ENCODE data around the gene MAPK8IP1.
"Not testable (repeated sequence)": the region's sequence is repeated elsewhere in the genome, so short reads cannot be mapped to it uniquely, and the experiment has no call there.

MAPK8IP1 gene

DNA sequence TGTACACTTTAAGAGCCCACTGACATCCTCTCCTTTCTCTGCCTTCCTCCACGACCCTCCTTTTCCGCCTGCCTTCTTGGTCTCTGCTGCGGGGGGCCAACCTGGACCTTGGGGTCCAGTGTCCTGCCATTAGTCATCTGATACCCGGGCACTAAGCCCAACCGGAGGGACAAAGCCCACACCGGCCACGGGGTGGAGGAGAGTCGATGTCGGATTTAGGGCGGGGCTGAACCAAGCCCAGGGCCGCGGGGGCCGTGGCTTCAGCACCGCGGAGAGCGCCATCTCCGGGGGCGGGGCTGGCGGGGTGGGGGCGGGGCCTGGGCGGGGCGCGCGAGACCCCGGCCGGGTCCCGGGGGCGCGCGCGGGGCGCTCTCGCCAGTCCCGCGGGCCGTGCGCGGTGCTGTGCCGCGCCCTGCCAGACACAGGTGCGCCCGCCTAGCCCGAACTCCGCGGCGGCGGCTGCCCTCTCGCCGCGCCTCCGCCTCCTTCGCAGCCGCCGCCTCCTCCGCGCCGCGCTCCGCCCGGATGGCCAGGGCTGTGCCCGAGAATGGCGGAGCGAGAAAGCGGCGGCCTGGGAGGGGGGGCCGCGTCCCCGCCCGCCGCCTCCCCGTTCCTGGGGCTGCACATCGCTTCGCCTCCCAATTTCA is at the start of gene MAPK8IP1:
MAPK8IP1 (plus strand) TSS at position 378 of the 647 bp plus-strand sequence; CDS start at position 548, 170 bp downstream.
- peak within 1 kb of the TSS; percentile 28; the same call in 1 of the 2 replicates for H3K4me3 ChIP-seq (ENCODE audit: low read depth, low read length)
- TF ChIP-seq, protein P1, sequence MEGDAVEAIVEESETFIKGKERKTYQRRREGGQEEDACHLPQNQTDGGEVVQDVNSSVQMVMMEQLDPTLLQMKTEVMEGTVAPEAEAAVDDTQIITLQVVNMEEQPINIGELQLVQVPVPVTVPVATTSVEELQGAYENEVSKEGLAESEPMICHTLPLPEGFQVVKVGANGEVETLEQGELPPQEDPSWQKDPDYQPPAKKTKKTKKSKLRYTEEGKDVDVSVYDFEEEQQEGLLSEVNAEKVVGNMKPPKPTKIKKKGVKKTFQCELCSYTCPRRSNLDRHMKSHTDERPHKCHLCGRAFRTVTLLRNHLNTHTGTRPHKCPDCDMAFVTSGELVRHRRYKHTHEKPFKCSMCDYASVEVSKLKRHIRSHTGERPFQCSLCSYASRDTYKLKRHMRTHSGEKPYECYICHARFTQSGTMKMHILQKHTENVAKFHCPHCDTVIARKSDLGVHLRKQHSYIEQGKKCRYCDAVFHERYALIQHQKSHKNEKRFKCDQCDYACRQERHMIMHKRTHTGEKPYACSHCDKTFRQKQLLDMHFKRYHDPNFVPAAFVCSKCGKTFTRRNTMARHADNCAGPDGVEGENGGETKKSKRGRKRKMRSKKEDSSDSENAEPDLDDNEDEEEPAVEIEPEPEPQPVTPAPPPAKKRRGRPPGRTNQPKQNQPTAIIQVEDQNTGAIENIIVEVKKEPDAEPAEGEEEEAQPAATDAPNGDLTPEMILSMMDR (IDR thresholded peaks at IDR 0.05; ENCODE audit: low read depth, low read length, missing control alignments), result no peak
- DNase-seq (ENCODE audit: low read depth), result no peak

DNA sequence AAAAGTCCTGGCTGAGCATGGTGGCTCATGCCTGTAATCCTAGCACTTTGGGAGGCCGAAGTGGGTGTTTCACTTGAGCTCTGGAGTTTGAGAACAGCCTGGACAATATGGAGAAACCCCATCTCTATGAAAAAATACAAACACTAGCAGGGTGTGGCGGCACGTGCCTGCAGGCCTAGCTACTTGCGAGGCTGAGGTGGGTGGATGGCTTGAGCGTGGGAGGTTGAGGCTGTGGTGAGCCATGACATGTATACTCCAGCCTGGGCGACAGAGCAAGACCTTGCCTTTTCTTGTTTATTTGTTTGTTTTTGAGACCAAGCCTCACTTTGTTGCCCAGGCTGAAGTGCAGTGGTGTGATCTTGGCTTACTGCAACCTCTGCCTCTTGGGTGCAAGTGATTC is 46.2 kb upstream of the MAPK8IP1 start:
- H3K4me3 ChIP-seq (ENCODE audit: low read depth, low read length), result no peak overlapping the region
- DNase-seq (ENCODE audit: low read depth), result no peak
- TF ChIP-seq, protein P1 (IDR thresholded peaks at IDR 0.05; ENCODE audit: low read depth, low read length, missing control alignments), result no peak

DNA sequence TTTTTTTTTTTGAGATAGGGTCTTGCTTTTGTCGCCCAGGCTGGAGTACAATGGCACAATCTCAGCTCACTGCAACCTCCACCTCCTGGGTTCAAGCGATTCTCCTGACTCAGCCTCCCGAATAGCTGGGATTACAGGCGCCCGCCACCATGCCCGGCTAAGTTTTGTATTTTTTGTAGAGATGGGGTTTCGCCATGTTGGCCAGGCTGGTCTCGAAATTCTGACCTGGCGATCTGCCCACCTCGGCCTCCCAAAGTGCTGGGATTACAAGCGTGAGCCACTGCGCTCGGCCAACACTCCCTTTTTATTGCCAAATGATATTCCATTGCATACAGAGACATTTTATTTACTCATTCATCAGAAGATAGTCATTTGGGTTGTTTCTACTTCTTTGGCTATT is 45.2 kb upstream of the MAPK8IP1 start:
- H3K4me3 ChIP-seq (ENCODE audit: low read depth, low read length); DNase-seq (ENCODE audit: low read depth): not testable (repeated sequence)

DNA sequence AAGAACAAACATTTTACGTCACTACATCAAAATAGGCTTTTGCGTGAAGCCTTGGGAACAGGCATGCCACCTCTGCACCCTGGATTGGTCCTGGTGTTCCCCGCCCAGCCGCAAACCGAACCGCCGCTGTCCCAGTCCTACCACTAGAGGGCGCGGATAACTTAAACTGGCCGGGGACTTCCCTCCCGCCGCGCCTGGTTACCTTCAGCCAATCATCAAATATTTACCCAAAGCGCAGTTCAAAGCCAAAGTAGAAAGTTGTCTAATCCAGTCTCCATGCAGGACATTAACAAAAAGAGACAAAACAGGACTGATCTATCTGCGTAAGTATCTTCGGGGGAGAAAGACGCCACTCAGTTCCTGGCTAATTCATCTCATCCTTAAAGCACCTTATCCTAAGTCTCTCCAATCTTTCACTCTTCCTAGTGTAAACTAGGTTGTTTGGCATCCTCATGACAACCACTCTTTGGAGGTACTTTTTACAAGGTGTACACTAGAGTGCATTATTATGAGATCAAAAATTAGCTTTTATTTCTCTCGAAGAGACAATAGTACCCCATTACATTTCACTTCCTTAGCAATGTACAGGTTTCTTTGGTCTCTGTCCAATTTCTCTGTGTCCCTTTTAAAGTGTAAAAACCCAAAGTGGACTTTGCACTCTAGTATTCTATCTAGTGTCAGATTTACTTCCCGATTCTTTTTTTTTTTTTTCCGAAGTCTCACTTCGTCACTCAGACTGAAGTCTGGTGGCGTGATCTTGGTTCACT is 42.1 kb upstream of the MAPK8IP1 start:
- DNase-seq (ENCODE audit: low read depth), result peak; percentile 43
- H3K4me3 ChIP-seq (ENCODE audit: low read depth, low read length), result no peak overlapping the region
- TF ChIP-seq, protein P1 (IDR thresholded peaks at IDR 0.05; ENCODE audit: low read depth, low read length, missing control alignments), result peak; percentile 89

- no peak for DNase-seq (ENCODE audit: low read depth)
- TF ChIP-seq, protein P1 (IDR thresholded peaks at IDR 0.05; ENCODE audit: low read depth, low read length, missing control alignments), result no peak
- no peak overlapping the region for H3K4me3 ChIP-seq (ENCODE audit: low read depth, low read length)
These were observed 40.5 kb upstream of the MAPK8IP1 start for GRCh38 chr11:45844822-45845578.

DNA sequence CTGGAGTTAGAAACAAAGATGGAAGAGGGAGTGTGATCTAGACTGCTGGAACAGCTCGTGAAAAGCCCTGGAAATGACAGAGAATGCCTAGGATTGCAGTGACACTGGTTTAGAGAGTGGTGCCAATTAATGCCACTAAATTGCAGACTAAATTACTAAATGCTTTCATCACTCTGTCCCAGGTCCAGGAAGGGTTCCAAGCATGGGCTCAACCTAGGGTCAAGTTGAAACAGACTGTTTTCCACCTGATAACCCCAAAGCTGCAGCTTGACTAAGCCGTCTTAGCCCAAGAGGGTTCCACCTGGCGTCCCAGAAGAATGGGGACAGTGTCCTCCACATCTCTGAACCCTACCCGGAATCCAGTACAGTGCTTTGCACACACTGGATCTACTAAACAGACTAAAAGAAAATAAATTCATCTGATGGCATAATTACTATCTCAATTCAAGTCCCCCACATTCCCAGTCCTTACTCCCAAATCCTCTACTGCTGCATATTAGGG is 39.2 kb upstream of the MAPK8IP1 start:
- TF ChIP-seq, protein P1 (IDR thresholded peaks at IDR 0.05; ENCODE audit: low read depth, low read length, missing control alignments), result no peak
- no peak for DNase-seq (ENCODE audit: low read depth)
- H3K4me3 ChIP-seq (ENCODE audit: low read depth, low read length), result no peak overlapping the region; the same call in 1 of the 2 replicates

All from GM12864 (cell line).